Adrenal gland (tissue), 5 donors: Measurements from ENCODE around the gene TMEM50A.
"Not testable (repeated sequence)": the region's sequence is repeated elsewhere in the genome, so short reads cannot be mapped to it uniquely, and the experiment has no call there.

Source experiments
- CTCF ChIP-seq, 6 experiments: fragments of 450-650 bp in 4 of 6; fragments of 200-600 bp in 2 of 6; sonication (generic) in 1 of 6; IDR thresholded peaks; 1 replicate in 5 of 6; 2 replicates in 1 of 6; pipeline versions ENCODE4 v1.5.1 to v1.8.0; 2016 to 2021; ENCODE audit warnings: antibody characterized with exemption in 6 of 6, mild to moderate bottlenecking in 2 of 6, moderate library complexity in 1 of 6
- POLR2A ChIP-seq, 2 donors: fragments of 450-650 bp; IDR thresholded peaks; one replicate each; pipeline ENCODE4 v1.6.1; 2017; ENCODE audit warnings: antibody characterized with exemption in 2 of 2, mild to moderate bottlenecking in 2 of 2, moderate library complexity in 1 of 2
- donor health status: DM: no; HTN: no; CAD: no.

GRCh38 chr1:25409641-25410427 is 71.7 kb downstream of the TMEM50A start:
- TF ChIP-seq CTCF, POLR2A (IDR thresholded peaks at IDR 0.05): not testable (repeated sequence)
